RWPE1 (cell line): ENCODE results near the gene CDK5R1.
A peak's percentile ranks its signal among the peaks of the same experiment; 100 is the strongest.

Experiments used
- CTCF ChIA-PET: fragments of 350-600 bp; sonication (Branson Sonifier 250); formaldehyde crosslinking; extraction: SDS; loops from one replicate; lab custom pipeline; 2021; lab: Yijun Ruan, JAX
- POLR2A ChIA-PET: fragments of 400-600 bp; formaldehyde crosslinking; extraction: SDS; loops from one replicate; lab custom pipeline; 2020; ENCODE audit warnings: antibody characterized with exemption; ENCODE audit not compliant: low non-redundant PET; lab: Yijun Ruan, JAX
- DNase-seq: peaks from one replicate; pipeline ENCODE4 v3.0.0; 2012; ENCODE audit warnings: low spot score
- H3K27ac ChIP-seq: fragments of 450-650 bp; 2 replicates; pipeline ENCODE4 v1.5.1; 2017
- CTCF ChIP-seq: fragments of 450-650 bp; conservative IDR thresholded peaks from 2 replicates; pipeline ENCODE4 v1.5.1; 2017; ENCODE audit warnings: low read depth, mild to moderate bottlenecking

CDK5R1 gene

GRCh38 chr17:32479074-32479617, 7.6 kb upstream of the CDK5R1 start:
- H3K27ac ChIP-seq = no peak overlapping the region
- ChIA-PET CTCF (interaction anchor here (1.1 kb wide), 1 partner anchor 16 kb away, joined by 3 read pairs; no protein-coding TSS in a partner anchor), POLR2A (no interaction called here)
- DNase-seq = no peak
- no peak for TF ChIP-seq CTCF

- POLR2A ChIA-PET = no interaction called here
- CTCF ChIA-PET = interaction anchor here (0.6 to 0.7 kb wide), 2 partner anchors 168 to 288 kb away, joined by 3 to 4 read pairs; no protein-coding TSS in a partner anchor
- no peak for TF ChIP-seq CTCF
- DNase-seq = no peak
- H3K27ac ChIP-seq = no peak overlapping the region
Observed at GRCh38 chr17:32481193-32481592, 5.6 kb upstream of the CDK5R1 start.

- peak overlapping the region; percentile 62 for H3K27ac ChIP-seq
- ChIA-PET POLR2A (no interaction called here), CTCF (interaction anchor here (0.6 to 1.3 kb wide), 5 partner anchors 9 to 1268 kb away, joined by 3 read pairs; no protein-coding TSS in a partner anchor)
- DNase-seq = no peak
- TF ChIP-seq CTCF = no peak
Observed at GRCh38 chr17:32482568-32483320, 4.0 kb upstream of the CDK5R1 start.

- DNase-seq = peak; percentile 56
- TF ChIP-seq CTCF = peak; percentile 64
- ChIA-PET CTCF (interaction anchor here (0.6 to 1.5 kb wide), 5 partner anchors 22 to 290 kb away, joined by 3 to 8 read pairs (median 4); no protein-coding TSS in a partner anchor), POLR2A (interaction anchor here (0.5 kb wide), 1 partner anchor 87 kb away, joined by 6 read pairs; no protein-coding TSS in a partner anchor)
- H3K27ac ChIP-seq = peak overlapping the region; percentile 62
Observed at GRCh38 chr17:32483451-32484019, 3.3 kb upstream of the CDK5R1 start.

- POLR2A ChIA-PET = interaction anchor here (0.5 kb wide), 1 partner anchor 87 kb away, joined by 6 read pairs; no protein-coding TSS in a partner anchor
- no peak for TF ChIP-seq CTCF
- peak overlapping the region; percentile 62 for H3K27ac ChIP-seq
- no peak for DNase-seq
- CTCF ChIA-PET = interaction anchor here (0.6 to 1.5 kb wide), 4 partner anchors 22 to 279 kb away, joined by 3 to 8 read pairs (median 6); no protein-coding TSS in a partner anchor
Observed at GRCh38 chr17:32484041-32484461, 2.7 kb upstream of the CDK5R1 start.

GRCh38 chr17:32484628-32485027, 2.2 kb upstream of the CDK5R1 start:
- CTCF ChIA-PET = interaction anchor here (0.6 to 1.5 kb wide), 2 partner anchors 23 to 51 kb away, joined by 3 to 8 read pairs; no protein-coding TSS in a partner anchor
- POLR2A ChIA-PET = no interaction called here
- no peak for TF ChIP-seq CTCF
- H3K27ac ChIP-seq = peak overlapping the region; percentile 62
- no peak for DNase-seq
